ENCODE results near the gene NXPH4.

The NXPH4 gene

GRCh38 chr12:57240066-57240921 is 23.7 kb downstream of the NXPH4 start:
- H3K27ac Mint-ChIP-seq, result peak overlapping the region; percentile 64
- no peaks in the 10 kb centered on the region for H3K36me3 Mint-ChIP-seq
- peaks cover 54% of the 10 kb centered on the region for H3K4me1 Mint-ChIP-seq
- ATAC-seq (ENCODE audit: low read depth) (peak; percentile 57), DNase-seq (ENCODE audit: low spot score in 2 of 2) (peak; percentile 66 to 69)
- H3K27me3 Mint-ChIP-seq, result peaks cover 5% of the 10 kb centered on the region
- no peaks in the 10 kb centered on the region for H3K9me3 Mint-ChIP-seq
- H3K4me3 Mint-ChIP-seq, result peak overlapping the region; percentile 86

- Mint-ChIP-seq H3K36me3 (no peaks in the 10 kb centered on the region), H3K4me3 (peak overlapping the region; percentile 86), H3K4me1 (peaks cover 48% of the 10 kb centered on the region), H3K27me3 (peaks cover 5% of the 10 kb centered on the region), H3K9me3 (no peaks in the 10 kb centered on the region), H3K27ac (peak overlapping the region; percentile 64)
- ATAC-seq (ENCODE audit: low read depth) (no peak), DNase-seq (ENCODE audit: low spot score in 2 of 2) (peak in 1 of 2 donors; percentile 51)
Observed at GRCh38 chr12:57240926-57241401, 24.4 kb downstream of the NXPH4 start.

GRCh38 chr12:57241402-57242310 is 25.1 kb downstream of the NXPH4 start:
- Mint-ChIP-seq H3K9me3 (no peaks in the 10 kb centered on the region), H3K4me1 (peaks cover 42% of the 10 kb centered on the region), H3K4me3 (peak overlapping the region; percentile 86), H3K27me3 (peaks cover 5% of the 10 kb centered on the region), H3K36me3 (no peaks in the 10 kb centered on the region), H3K27ac (peak overlapping the region; percentile 64)
- ATAC-seq (ENCODE audit: low read depth) (no peak), DNase-seq (ENCODE audit: low spot score in 2 of 2) (peak in 1 of 2 donors; percentile 41)

- DNase-seq (ENCODE audit: low spot score in 2 of 2), result peak; percentile 31 to 59
Observed at GRCh38 chr12:57242329-57242690, 25.7 kb downstream of the NXPH4 start.

GRCh38 chr12:57242691-57243454 is 26.3 kb downstream of the NXPH4 start:
- Mint-ChIP-seq H3K27ac (peak overlapping the region; percentile 64), H3K27me3 (peaks cover 3% of the 10 kb centered on the region), H3K4me1 (peaks cover 31% of the 10 kb centered on the region), H3K9me3 (no peaks in the 10 kb centered on the region), H3K36me3 (peaks cover 1% of the 10 kb centered on the region), H3K4me3 (peak overlapping the region; percentile 86)
- ATAC-seq (ENCODE audit: low read depth) (peak; percentile 61), DNase-seq (ENCODE audit: low spot score in 2 of 2) (peak; percentile 80 to 91)

More at GRCh38 chr12:57242329-57242690, 25.7 kb downstream of the NXPH4 start:
- Mint-ChIP-seq H3K4me1 (peaks cover 36% of the 10 kb centered on the region), H3K27me3 (peaks cover 5% of the 10 kb centered on the region), H3K27ac (peak overlapping the region; percentile 64), H3K9me3 (no peaks in the 10 kb centered on the region), H3K4me3 (peak overlapping the region; percentile 86), H3K36me3 (peaks cover 1% of the 10 kb centered on the region)
- peak; percentile 1 for ATAC-seq (ENCODE audit: low read depth)

GRCh38 chr12:57243521-57244311 is 27.1 kb downstream of the NXPH4 start:
- Mint-ChIP-seq H3K36me3 (peaks cover 1% of the 10 kb centered on the region), H3K9me3 (no peaks in the 10 kb centered on the region), H3K27me3 (peaks cover 3% of the 10 kb centered on the region), H3K4me3 (peak overlapping the region; percentile 86), H3K27ac (no peak overlapping the region), H3K4me1 (peaks cover 31% of the 10 kb centered on the region)
- ATAC-seq (ENCODE audit: low read depth) (peak; percentile 16), DNase-seq (ENCODE audit: low spot score in 2 of 2) (peak; percentile 81 to 89)

GRCh38 chr12:57244312-57244696 is 27.7 kb downstream of the NXPH4 start:
- no peak overlapping the region for H3K4me3 Mint-ChIP-seq
- no peak for DNase-seq (ENCODE audit: low spot score in 2 of 2)
- no peak overlapping the region for H3K27ac Mint-ChIP-seq

GRCh38 chr12:57247041-57247440 is 30.4 kb downstream of the NXPH4 start:
- no peak overlapping the region for H3K4me3 Mint-ChIP-seq
- H3K9me3 Mint-ChIP-seq, result no peaks in the 10 kb centered on the region

More at GRCh38 chr12:57244312-57244696, 27.7 kb downstream of the NXPH4 start:
- Mint-ChIP-seq H3K36me3 (peaks cover 1% of the 10 kb centered on the region), H3K4me1 (peaks cover 34% of the 10 kb centered on the region), H3K27me3 (peaks cover 3% of the 10 kb centered on the region), H3K9me3 (no peaks in the 10 kb centered on the region)
- ATAC-seq (ENCODE audit: low read depth), result no peak

GRCh38 chr12:57248934-57249742 is 32.5 kb downstream of the NXPH4 start:
- Mint-ChIP-seq H3K9me3 (no peaks in the 10 kb centered on the region), H3K4me1 (peaks cover 7% of the 10 kb centered on the region), H3K4me3 (peak overlapping the region; percentile 60), H3K27me3 (no peaks in the 10 kb centered on the region), H3K36me3 (peaks cover 4% of the 10 kb centered on the region), H3K27ac (no peak overlapping the region)
- ATAC-seq (ENCODE audit: low read depth) (peak; percentile 48), DNase-seq (ENCODE audit: low spot score in 2 of 2) (no peak)

More at GRCh38 chr12:57247041-57247440, 30.4 kb downstream of the NXPH4 start:
- H3K27me3 Mint-ChIP-seq, result peaks cover 2% of the 10 kb centered on the region
- DNase-seq (ENCODE audit: low spot score in 2 of 2), result no peak
- H3K27ac Mint-ChIP-seq, result no peak overlapping the region
- peaks cover 16% of the 10 kb centered on the region for H3K4me1 Mint-ChIP-seq
- no peak for ATAC-seq (ENCODE audit: low read depth)
- H3K36me3 Mint-ChIP-seq, result peaks cover 1% of the 10 kb centered on the region

- Mint-ChIP-seq H3K36me3 (peaks cover 4% of the 10 kb centered on the region), H3K9me3 (no peaks in the 10 kb centered on the region), H3K27me3 (no peaks in the 10 kb centered on the region), H3K27ac (no peak overlapping the region), H3K4me1 (peaks cover 7% of the 10 kb centered on the region), H3K4me3 (no peak overlapping the region)
- ATAC-seq (ENCODE audit: low read depth), result no peak
- no peak for DNase-seq (ENCODE audit: low spot score in 2 of 2)
Observed at GRCh38 chr12:57250541-57250940, 33.9 kb downstream of the NXPH4 start.

GRCh38 chr12:57250956-57251355 is 34.4 kb downstream of the NXPH4 start, which contains the start of gene STAC3:
STAC3 (minus strand) TSS chr12:57251187; CDS start chr12:57249636, 1,551 bp downstream.
- H3K27me3 Mint-ChIP-seq, result no peaks in the 10 kb centered on the region
- H3K4me1 Mint-ChIP-seq, result peaks cover 7% of the 10 kb centered on the region
- no peak for DNase-seq (ENCODE audit: low spot score in 2 of 2)
- peaks cover 7% of the 10 kb centered on the region for H3K36me3 Mint-ChIP-seq
- no peak within 1 kb of the TSS for H3K4me3 Mint-ChIP-seq
- H3K27ac Mint-ChIP-seq, result no peak within 1 kb of the TSS
- no peaks in the 10 kb centered on the region for H3K9me3 Mint-ChIP-seq
- no peak for ATAC-seq (ENCODE audit: low read depth)

Measured in memory B cell (primary cell).